Progenitor cell of endocrine pancreas (in vitro differentiated cells): Measurements from ENCODE around the gene NKG7. TPM values are rescaled to one million over a fixed set of nuclear protein-coding genes. Genes with fewer than 3 reads are reported as not detected.

Source experiments
- DNase-seq: peaks from one replicate; pipeline ENCODE4 v3.0.0; 2021; ENCODE audit warnings: low spot score; ENCODE audit not compliant: unreplicated experiment
- H3K27ac Mint-ChIP-seq: 2 replicates; pipeline ENCODE4 v1.8.0; 2021; ENCODE audit warnings: mild to moderate bottlenecking, moderate library complexity, mixed read lengths
- H3K27me3 Mint-ChIP-seq: 2 replicates; pipeline ENCODE4 v1.8.0; 2021; ENCODE audit warnings: mixed read lengths
- H3K36me3 Mint-ChIP-seq: 2 replicates; pipeline ENCODE4 v1.8.0; 2022; ENCODE audit warnings: mixed read lengths; ENCODE audit not compliant: insufficient read depth
- H3K4me1 Mint-ChIP-seq: 2 replicates; pipeline ENCODE4 v1.8.0; 2021; ENCODE audit warnings: low read depth, mixed read lengths
- H3K4me3 Mint-ChIP-seq: 2 replicates; pipeline ENCODE4 v1.8.0; 2021; ENCODE audit warnings: low read depth, mild to moderate bottlenecking, moderate library complexity, mixed read lengths
- H3K9me3 Mint-ChIP-seq: 2 replicates; pipeline ENCODE4 v1.8.0; 2021; ENCODE audit warnings: low read depth, mixed read lengths
- total RNA-seq: library from RNA; stranded (reverse); gene quantifications from 2 replicates; pipeline ENCODE4 v1.2.1, GENCODE V29; 2021
- TF ChIP-seq, protein P1 (sequence below): fragments of 200-600 bp; sonication (generic); IDR thresholded peaks from one replicate; pipeline ENCODE4 v1.5.0; 2021; ENCODE audit warnings: antibody characterized with exemption, mild to moderate bottlenecking; ENCODE audit not compliant: unreplicated experiment

Gene NKG7
- total RNA-seq, 1 donor from 2014 or later, result not detected

DNA sequence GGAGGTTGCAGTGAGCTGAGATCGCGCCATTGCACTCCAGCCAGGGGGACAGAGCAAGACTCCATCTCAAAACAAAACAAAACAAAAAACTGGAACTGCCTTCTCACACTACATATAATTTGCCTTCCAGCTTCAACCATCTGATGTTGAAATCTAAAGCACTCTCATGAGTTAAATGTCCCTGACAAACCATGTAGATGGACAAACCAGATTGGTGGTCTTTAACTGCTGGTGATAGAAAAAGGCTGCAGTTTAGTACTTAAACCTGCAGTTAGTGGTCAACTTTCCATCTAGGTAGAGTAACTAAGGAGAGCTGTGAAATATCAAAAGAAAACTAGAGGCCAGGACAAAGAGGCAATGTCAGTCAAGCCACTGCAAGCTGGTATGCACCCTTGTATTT is 23.7 kb upstream of the NKG7 start:
- TF ChIP-seq, protein P1, sequence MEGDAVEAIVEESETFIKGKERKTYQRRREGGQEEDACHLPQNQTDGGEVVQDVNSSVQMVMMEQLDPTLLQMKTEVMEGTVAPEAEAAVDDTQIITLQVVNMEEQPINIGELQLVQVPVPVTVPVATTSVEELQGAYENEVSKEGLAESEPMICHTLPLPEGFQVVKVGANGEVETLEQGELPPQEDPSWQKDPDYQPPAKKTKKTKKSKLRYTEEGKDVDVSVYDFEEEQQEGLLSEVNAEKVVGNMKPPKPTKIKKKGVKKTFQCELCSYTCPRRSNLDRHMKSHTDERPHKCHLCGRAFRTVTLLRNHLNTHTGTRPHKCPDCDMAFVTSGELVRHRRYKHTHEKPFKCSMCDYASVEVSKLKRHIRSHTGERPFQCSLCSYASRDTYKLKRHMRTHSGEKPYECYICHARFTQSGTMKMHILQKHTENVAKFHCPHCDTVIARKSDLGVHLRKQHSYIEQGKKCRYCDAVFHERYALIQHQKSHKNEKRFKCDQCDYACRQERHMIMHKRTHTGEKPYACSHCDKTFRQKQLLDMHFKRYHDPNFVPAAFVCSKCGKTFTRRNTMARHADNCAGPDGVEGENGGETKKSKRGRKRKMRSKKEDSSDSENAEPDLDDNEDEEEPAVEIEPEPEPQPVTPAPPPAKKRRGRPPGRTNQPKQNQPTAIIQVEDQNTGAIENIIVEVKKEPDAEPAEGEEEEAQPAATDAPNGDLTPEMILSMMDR, result no peak
- Mint-ChIP-seq H3K27me3 (no peaks in the 10 kb centered on the region), H3K4me3 (peak overlapping the region; percentile 33), H3K9me3 (no peaks in the 10 kb centered on the region), H3K4me1 (peaks cover 8% of the 10 kb centered on the region), H3K27ac (no peak overlapping the region), H3K36me3 (peaks cover 2% of the 10 kb centered on the region)
- DNase-seq, result no peak

DNA sequence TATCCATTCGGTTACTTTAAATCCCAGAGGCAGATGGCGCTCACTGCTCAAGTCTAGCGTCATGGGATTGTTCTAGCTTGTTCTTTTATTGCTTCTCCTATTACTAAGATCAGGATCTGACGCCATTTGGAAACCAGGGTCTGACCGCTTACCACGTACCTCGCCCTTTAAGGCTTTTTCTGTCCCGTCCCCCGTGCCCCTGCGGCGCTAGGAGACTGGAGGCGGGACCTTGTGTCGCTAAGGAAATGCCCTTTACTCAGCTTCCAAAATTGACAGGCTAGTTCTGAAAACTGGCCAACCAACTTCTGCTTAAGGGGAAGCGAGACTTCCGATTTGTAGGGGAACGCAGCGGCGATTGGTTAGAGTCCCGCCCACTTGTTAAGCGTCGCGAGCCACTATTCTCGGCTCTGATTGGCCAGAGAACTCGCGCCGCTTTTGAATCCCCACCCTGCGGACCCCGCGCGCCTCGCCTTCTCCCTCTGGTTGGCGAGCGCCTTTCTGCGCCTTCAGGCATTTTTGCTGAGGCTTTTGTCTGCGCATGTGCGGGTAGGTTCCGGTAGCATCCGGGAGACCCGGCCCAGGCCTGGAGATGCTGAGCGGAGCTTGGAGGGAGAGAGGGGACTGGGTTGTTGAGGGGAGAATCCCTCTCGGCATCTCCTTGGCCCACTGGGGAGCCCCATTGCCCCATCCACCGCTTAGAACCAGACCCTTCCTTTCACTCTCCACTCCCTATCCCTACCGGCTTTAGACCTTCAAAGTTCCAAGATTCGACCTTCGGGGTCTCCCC is 21.8 kb upstream of the NKG7 start:
- Mint-ChIP-seq H3K27me3 (no peaks in the 10 kb centered on the region), H3K36me3 (no peaks in the 10 kb centered on the region), H3K27ac (peak overlapping the region; percentile 94), H3K4me3 (peak overlapping the region; percentile 79), H3K4me1 (peaks cover 10% of the 10 kb centered on the region), H3K9me3 (no peaks in the 10 kb centered on the region)
- DNase-seq, result peak; percentile 83
- TF ChIP-seq, protein P1, result no peak

DNA sequence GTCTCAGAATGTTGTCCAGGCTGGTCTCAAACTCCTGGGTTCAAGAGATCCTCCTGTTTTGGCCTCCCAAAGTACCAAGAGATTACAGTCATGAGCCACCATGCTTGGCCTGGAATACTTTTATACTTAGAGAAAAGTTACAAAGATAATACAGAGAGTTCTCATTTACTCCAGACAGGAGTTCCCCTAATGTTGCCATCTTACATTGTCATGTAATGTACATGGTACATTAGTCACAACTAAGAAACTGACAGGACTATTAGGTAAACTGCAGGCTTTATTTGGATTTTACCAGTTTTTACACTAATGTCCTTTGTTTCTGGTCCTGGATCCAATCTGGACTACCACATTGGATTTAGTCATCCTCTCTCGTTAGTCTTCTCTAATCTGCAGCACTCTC is 20.2 kb upstream of the NKG7 start:
- H3K36me3 Mint-ChIP-seq, result no peaks in the 10 kb centered on the region
- H3K9me3 Mint-ChIP-seq, result no peaks in the 10 kb centered on the region
- H3K27me3 Mint-ChIP-seq, result no peaks in the 10 kb centered on the region
- H3K27ac Mint-ChIP-seq, result peak overlapping the region; percentile 51
- peak overlapping the region; percentile 37 for H3K4me3 Mint-ChIP-seq
- TF ChIP-seq, protein P1, result no peak
- H3K4me1 Mint-ChIP-seq, result peaks cover 14% of the 10 kb centered on the region
- DNase-seq, result no peak

DNA sequence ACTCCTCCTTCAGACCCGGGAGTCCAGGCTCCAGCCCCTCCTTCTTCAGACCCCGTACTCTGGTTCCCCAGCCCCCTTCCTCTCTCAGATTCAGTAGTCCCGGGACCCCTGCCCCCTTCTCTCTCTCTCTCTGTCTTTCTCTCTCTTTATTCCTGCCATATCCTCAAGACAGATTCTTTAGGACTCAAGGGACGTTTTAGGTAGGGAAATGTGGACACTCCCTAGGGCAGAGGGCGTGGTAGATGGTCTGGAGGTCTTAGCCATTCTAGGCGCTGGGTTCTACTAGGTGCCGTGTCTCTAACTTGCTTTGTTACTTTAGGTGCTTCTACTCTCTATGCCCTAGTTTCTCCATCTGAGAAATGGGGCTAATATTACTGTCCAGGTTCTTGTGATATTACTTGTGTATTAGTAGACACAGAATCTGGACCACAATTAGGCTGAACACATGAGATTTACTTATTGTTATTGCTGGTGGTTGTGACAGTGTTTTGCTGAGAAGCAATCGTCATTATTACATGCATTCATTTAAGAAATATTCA is 18.7 kb upstream of the NKG7 start:
- no peak for DNase-seq
- TF ChIP-seq, protein P1, result no peak
- peak overlapping the region; percentile 62 for H3K4me3 Mint-ChIP-seq
- H3K9me3 Mint-ChIP-seq, result no peaks in the 10 kb centered on the region
- H3K4me1 Mint-ChIP-seq, result peaks cover 14% of the 10 kb centered on the region
- no peaks in the 10 kb centered on the region for H3K36me3 Mint-ChIP-seq
- H3K27me3 Mint-ChIP-seq, result no peaks in the 10 kb centered on the region
- peak overlapping the region; percentile 13 for H3K27ac Mint-ChIP-seq

DNA sequence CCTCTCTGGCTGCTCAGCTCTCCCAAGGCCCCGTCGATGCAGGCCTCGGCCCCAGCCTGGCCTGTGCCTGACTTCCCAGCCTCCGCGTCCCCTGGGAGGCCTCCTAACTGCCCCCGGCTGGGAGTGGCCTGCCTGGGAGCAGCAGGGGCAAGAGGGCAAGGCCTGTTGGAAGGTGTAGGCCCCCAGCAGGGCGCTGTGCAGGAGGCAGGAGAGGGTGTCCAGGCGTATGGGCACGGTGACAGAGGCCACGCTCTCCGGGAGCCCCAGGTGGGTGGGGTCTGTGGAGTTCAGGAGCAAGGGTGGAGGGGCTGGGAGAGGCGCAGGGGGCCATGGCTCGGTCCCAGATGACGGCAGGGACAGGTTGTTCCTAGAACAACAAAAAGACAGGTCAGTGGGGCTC is 16.7 kb upstream of the NKG7 start:
- H3K27ac Mint-ChIP-seq, result no peak overlapping the region

More for the DNA sequence above, 16.7 kb upstream of the NKG7 start:
- Mint-ChIP-seq H3K27me3 (no peaks in the 10 kb centered on the region), H3K4me1 (peaks cover 10% of the 10 kb centered on the region), H3K9me3 (no peaks in the 10 kb centered on the region), H3K36me3 (no peaks in the 10 kb centered on the region), H3K4me3 (no peak overlapping the region)
- DNase-seq, result no peak
- TF ChIP-seq, protein P1, result no peak
